Lung (tissue), 12 donors: ENCODE data around the gene GNPTAB. TPM values are rescaled to one million over a fixed set of nuclear protein-coding genes. Genes with fewer than 3 reads are reported as not detected.
"Not testable (repeated sequence)": the region's sequence is repeated elsewhere in the genome, so short reads cannot be mapped to it uniquely, and the experiment has no call there.

ENCODE experiments used
- ATAC-seq: fragments of 200-7000 bp; cut with Tn5 transposase; one replicate; pipeline ENCODE4 v1.9.1; 2020; ENCODE audit warnings: moderate number of reproducible peaks; ENCODE audit not compliant: insufficient read depth, low FRiP score
- DNase-seq, 3 donors: peaks; one replicate each; pipeline ENCODE4 v3.0.0-alpha.2; 2013 to 2017
- H3K27ac ChIP-seq, 2 donors: one replicate each; pipeline ENCODE4 v1.5.1; 2013; ENCODE audit warnings: mild to moderate bottlenecking in 2 of 2, moderate library complexity in 2 of 2, control low read depth in 1 of 2, inconsistent platforms in 1 of 2, low read depth in 1 of 2, low read length in 1 of 2
- H3K27me3 ChIP-seq, 3 donors: one replicate each; pipeline ENCODE4 v1.5.1; 2013; ENCODE audit warnings: low read length in 2 of 3; ENCODE audit not compliant: control insufficient read depth in 3 of 3, insufficient read depth in 3 of 3
- H3K36me3 ChIP-seq, 4 donors: one replicate each; pipeline ENCODE4 v1.5.1; 2013; ENCODE audit warnings: low read length in 4 of 4, mild to moderate bottlenecking in 1 of 4, moderate library complexity in 1 of 4; ENCODE audit not compliant: control insufficient read depth in 4 of 4, insufficient read depth in 4 of 4
- H3K4me1 ChIP-seq, 5 donors: one replicate each; pipeline ENCODE4 v1.5.1; 2013; ENCODE audit warnings: low read length in 5 of 5, mild to moderate bottlenecking in 2 of 5, moderate library complexity in 1 of 5; ENCODE audit not compliant: control insufficient read depth in 5 of 5, insufficient read depth in 5 of 5
- H3K4me3 ChIP-seq: one replicate; pipeline ENCODE4 v1.5.1; 2013; ENCODE audit warnings: mild to moderate bottlenecking, control low read depth, moderate library complexity
- H3K9ac ChIP-seq, 2 donors: one replicate each; pipeline ENCODE4 v1.5.1; 2013; ENCODE audit warnings: low read length in 2 of 2, control low read depth in 1 of 2; ENCODE audit not compliant: insufficient read depth in 1 of 2
- H3K9me3 ChIP-seq, 4 donors: one replicate each; pipeline ENCODE4 v1.5.1; 2013; ENCODE audit warnings: low read length in 3 of 4, mild to moderate bottlenecking in 1 of 4, moderate library complexity in 1 of 4; ENCODE audit not compliant: control insufficient read depth in 4 of 4, insufficient read depth in 3 of 4
- WGBS, 2 donors: extraction: QIAGEN DNeasy Blood & Tissue Kit; methylation state at CpG; one replicate each; pipeline ENCODE4 v1.1.7; 2013; 5-methylcytosine and 5-hydroxymethylcytosine counted together
- polyA plus RNA-seq, 2 donors: library from polyadenylated mRNA; stranded (reverse); fragments of 200-250 nt; gene quantifications; one replicate each; pipeline ENCODE4 v1.2.1, GENCODE V29; 2013
- total RNA-seq, 2 donors: library from RNA; depleted of rRNA in 1 of 2; stranded (reverse); fragments of >200 nt in 1 of 2; gene quantifications; one replicate each; pipeline ENCODE4 v1.2.1, GENCODE V29; 2014 to 2021
- TF ChIP-seq, protein P1 (sequence below): IDR thresholded peaks from 2 replicates; pipeline ENCODE4 v1.5.1; 2012; ENCODE audit warnings: mild to moderate bottlenecking; ENCODE audit errors: control extremely low read depth, extremely low read depth
- donor health status: control.
- donor health status: control.
- donor health status: Bipolar disorder and iron deficiency.
- donor health status: healthy.
- donor health status: DM: yes; HTN: yes; CAD: no.

GNPTAB gene
- total and polyA plus RNA-seq, 4 donors: 14.8 to 74.3 (median 39.9) TPM

DNA sequence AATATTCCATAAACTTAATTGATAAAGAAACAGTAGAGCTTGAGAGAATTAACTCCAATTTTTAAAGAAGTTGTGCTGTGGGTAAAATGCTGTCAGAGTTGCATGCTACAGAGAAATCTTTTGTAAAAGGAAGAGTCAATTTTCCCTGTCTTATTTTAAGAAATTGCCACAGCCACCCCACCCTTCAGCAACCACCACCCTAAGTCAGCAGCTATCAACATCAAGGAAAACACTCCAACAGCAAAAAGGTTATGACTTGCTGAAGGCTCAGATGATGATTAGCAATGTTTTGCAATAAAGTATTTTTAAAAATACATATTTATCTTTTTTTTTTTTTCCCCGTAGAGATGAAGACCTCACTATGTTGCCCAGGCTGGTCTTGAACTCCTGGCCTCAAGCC, 40.2 kb upstream of the GNPTAB start:
- 78 to 100% methylated on average over 1 of the region's 1 CpG for WGBS, 2 donors
- ATAC-seq: no peak

DNA sequence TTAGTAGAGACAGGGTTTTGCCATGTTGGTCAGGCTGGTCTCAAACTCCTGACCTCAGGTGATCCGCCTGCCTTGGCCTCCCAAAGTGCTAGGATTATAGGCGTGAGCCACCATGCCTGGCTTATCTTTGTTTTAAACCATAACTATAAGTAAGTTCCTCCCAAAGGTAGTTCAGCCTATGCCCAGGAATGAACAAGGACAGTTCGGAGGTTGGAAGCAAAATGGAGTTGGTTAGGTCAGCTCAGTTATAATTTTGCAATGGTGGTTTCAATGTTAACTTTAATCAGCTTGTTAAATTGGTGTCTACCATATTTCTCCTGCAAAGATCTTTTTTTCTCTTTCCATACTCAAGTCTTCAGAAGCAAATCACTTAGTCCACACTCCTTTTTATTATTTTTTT, 36.9 kb upstream of the GNPTAB start:
- H3K27me3 ChIP-seq, H3K36me3 ChIP-seq, H3K4me1 ChIP-seq, H3K4me3 ChIP-seq, DNase-seq, H3K9ac ChIP-seq, ATAC-seq, H3K27ac ChIP-seq, H3K9me3 ChIP-seq: not testable (repeated sequence)
- 99 to 100% methylated on average over 3 of the region's 3 CpGs for WGBS, 2 donors

More for the DNA sequence above, 40.2 kb upstream of the GNPTAB start:
- H3K27me3 ChIP-seq: no peaks in the 10 kb centered on the region
- H3K9me3 ChIP-seq: no peaks in the 10 kb centered on the region
- DNase-seq: no peak
- H3K4me3 ChIP-seq: no peak overlapping the region
- H3K27ac ChIP-seq: no peak overlapping the region
- H3K9ac ChIP-seq: no peak overlapping the region
- TF ChIP-seq, protein P1, sequence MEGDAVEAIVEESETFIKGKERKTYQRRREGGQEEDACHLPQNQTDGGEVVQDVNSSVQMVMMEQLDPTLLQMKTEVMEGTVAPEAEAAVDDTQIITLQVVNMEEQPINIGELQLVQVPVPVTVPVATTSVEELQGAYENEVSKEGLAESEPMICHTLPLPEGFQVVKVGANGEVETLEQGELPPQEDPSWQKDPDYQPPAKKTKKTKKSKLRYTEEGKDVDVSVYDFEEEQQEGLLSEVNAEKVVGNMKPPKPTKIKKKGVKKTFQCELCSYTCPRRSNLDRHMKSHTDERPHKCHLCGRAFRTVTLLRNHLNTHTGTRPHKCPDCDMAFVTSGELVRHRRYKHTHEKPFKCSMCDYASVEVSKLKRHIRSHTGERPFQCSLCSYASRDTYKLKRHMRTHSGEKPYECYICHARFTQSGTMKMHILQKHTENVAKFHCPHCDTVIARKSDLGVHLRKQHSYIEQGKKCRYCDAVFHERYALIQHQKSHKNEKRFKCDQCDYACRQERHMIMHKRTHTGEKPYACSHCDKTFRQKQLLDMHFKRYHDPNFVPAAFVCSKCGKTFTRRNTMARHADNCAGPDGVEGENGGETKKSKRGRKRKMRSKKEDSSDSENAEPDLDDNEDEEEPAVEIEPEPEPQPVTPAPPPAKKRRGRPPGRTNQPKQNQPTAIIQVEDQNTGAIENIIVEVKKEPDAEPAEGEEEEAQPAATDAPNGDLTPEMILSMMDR: no peak
- H3K36me3 ChIP-seq: no peaks in the 10 kb centered on the region
- H3K4me1 ChIP-seq: peaks cover 0 to 2% (median 0%) of the 10 kb centered on the region in 5 donors

DNA sequence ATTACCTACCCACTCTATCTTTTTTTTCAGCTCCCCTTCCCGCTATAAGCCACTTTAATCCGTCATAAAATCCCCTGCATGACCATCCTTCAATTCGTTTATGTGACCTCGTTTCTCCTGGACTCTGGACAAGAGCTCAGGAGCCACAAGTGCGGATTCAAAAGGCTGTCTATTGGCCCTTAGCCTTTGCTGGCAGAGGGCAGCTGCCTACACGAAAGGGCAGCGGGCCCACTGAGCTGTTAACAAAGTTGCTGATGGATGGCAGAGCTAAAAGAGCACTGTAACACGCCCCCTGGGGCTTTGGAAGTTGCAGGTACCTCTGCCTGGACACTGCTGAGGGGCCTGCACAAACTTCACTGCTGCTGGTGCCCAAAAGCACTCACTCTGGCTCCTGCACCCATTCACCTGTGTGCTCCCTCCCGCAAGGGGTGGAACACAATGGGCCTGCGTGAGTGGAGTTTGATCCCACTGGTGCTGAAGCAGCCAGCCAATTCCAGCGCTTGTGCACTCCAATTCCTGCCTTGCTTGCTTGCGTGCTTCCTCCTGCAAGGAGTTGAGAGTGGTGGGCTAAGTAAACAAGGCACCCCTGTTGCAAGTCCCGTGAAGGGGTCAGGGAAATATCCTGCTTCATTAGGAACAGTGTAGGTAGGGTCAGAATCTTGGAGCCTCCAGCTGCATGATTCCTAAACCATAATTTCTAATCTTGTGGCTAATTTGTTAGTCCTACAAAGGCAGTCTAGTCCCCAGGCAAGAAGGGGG, 36.0 kb upstream of the GNPTAB start:
- H3K27ac ChIP-seq: no peak overlapping the region
- H3K4me1 ChIP-seq: no peaks in the 10 kb centered on the region
- 73 to 83% methylated on average over 13 of the region's 13 CpGs for WGBS, 2 donors
- ATAC-seq (no peak), DNase-seq (no peak)
- no peaks in the 10 kb centered on the region for H3K27me3 ChIP-seq
- no peak overlapping the region for H3K4me3 ChIP-seq
- no peak overlapping the region for H3K9ac ChIP-seq
- H3K36me3 ChIP-seq: no peaks in the 10 kb centered on the region
- peaks cover 0 to 3% (median under 1%) of the 10 kb centered on the region in 4 donors for H3K9me3 ChIP-seq
- TF ChIP-seq, protein P1: no peak

DNA sequence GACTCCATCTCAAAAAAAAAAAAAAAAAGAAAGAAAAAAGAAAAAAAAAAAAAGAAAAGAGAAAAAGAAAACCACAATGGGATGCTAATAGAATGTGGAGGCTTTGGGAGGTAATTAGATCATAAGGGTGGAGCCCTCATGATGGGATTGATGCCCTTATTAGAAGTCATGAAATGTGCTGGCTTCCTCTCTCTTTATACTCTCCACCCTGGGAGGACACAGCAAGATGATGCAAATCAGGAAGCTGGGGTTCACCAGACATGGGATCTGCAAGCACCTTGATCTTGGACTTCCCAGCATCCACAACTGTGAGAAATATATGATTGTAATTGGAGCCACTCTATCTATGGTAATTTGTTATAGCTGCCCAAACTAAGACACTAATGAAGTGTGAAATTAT, 33.2 kb upstream of the GNPTAB start:
- Histone ChIP-seq H3K27me3 (no peaks in the 10 kb centered on the region), H3K4me3 (no peak overlapping the region), H3K9ac (no peak overlapping the region), H3K36me3 (no peaks in the 10 kb centered on the region), H3K4me1 (peaks cover 0 to 3% (median 0%) of the 10 kb centered on the region in 5 donors), H3K9me3 (peaks cover 0 to 3% (median under 1%) of the 10 kb centered on the region in 4 donors), H3K27ac (no peak overlapping the region)
- TF ChIP-seq, protein P1: no peak
- ATAC-seq (no peak), DNase-seq (no peak)
